ENCODE data around the gene SORBS1.

Gene SORBS1

GRCh38 chr10:95537542-95537927 lies 23.6 kb downstream of the SORBS1 start:
- H3K27ac ChIP-seq (ENCODE audit: low read depth, low read length) = no peak overlapping the region
- H3K4me3 ChIP-seq (ENCODE audit: low read length) = no peak overlapping the region
- peaks cover 28% of the 10 kb centered on the region for H3K4me1 ChIP-seq (ENCODE audit: insufficient read depth, low read length)
- WGBS = 87% methylated on average over 4 of the region's 4 CpGs
- H3K9ac ChIP-seq (ENCODE audit: low read depth, low read length) = no peak overlapping the region
- H3K36me3 ChIP-seq (ENCODE audit: insufficient read depth, low read length) = no peaks in the 10 kb centered on the region
- no peaks in the 10 kb centered on the region for H3K27me3 ChIP-seq (ENCODE audit: insufficient read depth, low read length)
- no peaks in the 10 kb centered on the region for H3K9me3 ChIP-seq (ENCODE audit: insufficient read depth, low read depth, low read length)

GRCh38 chr10:95536894-95537541 lies 24.2 kb downstream of the SORBS1 start:
- Histone ChIP-seq H3K36me3 (ENCODE audit: insufficient read depth, low read length) (no peaks in the 10 kb centered on the region), H3K27ac (ENCODE audit: low read depth, low read length) (no peak overlapping the region), H3K4me1 (ENCODE audit: insufficient read depth, low read length) (peaks cover 32% of the 10 kb centered on the region), H3K9me3 (ENCODE audit: insufficient read depth, low read depth, low read length) (no peaks in the 10 kb centered on the region), H3K9ac (ENCODE audit: low read depth, low read length) (no peak overlapping the region), H3K4me3 (ENCODE audit: low read length) (no peak overlapping the region), H3K27me3 (ENCODE audit: insufficient read depth, low read length) (no peaks in the 10 kb centered on the region)
- WGBS = 91% methylated on average over 6 of the region's 8 CpGs

- 92% methylated on average over 8 of the region's 8 CpGs for WGBS
- no peak overlapping the region for H3K27ac ChIP-seq (ENCODE audit: low read depth, low read length)
Observed at GRCh38 chr10:95536017-95536416, 25.2 kb downstream of the SORBS1 start.

GRCh38 chr10:95535526-95535925 lies 25.6 kb downstream of the SORBS1 start:
- H3K27me3 ChIP-seq (ENCODE audit: insufficient read depth, low read length) = no peaks in the 10 kb centered on the region
- H3K9me3 ChIP-seq (ENCODE audit: insufficient read depth, low read depth, low read length) = no peaks in the 10 kb centered on the region
- no peak overlapping the region for H3K4me3 ChIP-seq (ENCODE audit: low read length)
- H3K4me1 ChIP-seq (ENCODE audit: insufficient read depth, low read length) = peaks cover 28% of the 10 kb centered on the region
- H3K27ac ChIP-seq (ENCODE audit: low read depth, low read length) = no peak overlapping the region
- H3K36me3 ChIP-seq (ENCODE audit: insufficient read depth, low read length) = no peaks in the 10 kb centered on the region
- no peak overlapping the region for H3K9ac ChIP-seq (ENCODE audit: low read depth, low read length)
- WGBS = 95% methylated on average over 1 of the region's 2 CpGs

More at GRCh38 chr10:95536017-95536416, 25.2 kb downstream of the SORBS1 start:
- Histone ChIP-seq H3K4me1 (ENCODE audit: insufficient read depth, low read length) (peaks cover 29% of the 10 kb centered on the region), H3K27me3 (ENCODE audit: insufficient read depth, low read length) (no peaks in the 10 kb centered on the region), H3K9ac (ENCODE audit: low read depth, low read length) (no peak overlapping the region), H3K4me3 (ENCODE audit: low read length) (no peak overlapping the region), H3K9me3 (ENCODE audit: insufficient read depth, low read depth, low read length) (no peaks in the 10 kb centered on the region), H3K36me3 (ENCODE audit: insufficient read depth, low read length) (no peaks in the 10 kb centered on the region)

GRCh38 chr10:95533590-95533989 lies 27.6 kb downstream of the SORBS1 start:
- Histone ChIP-seq H3K4me3 (ENCODE audit: low read length) (no peak overlapping the region), H3K36me3 (ENCODE audit: insufficient read depth, low read length) (no peaks in the 10 kb centered on the region), H3K27ac (ENCODE audit: low read depth, low read length) (no peak overlapping the region), H3K9ac (ENCODE audit: low read depth, low read length) (no peak overlapping the region), H3K9me3 (ENCODE audit: insufficient read depth, low read depth, low read length) (no peaks in the 10 kb centered on the region), H3K4me1 (ENCODE audit: insufficient read depth, low read length) (peaks cover 16% of the 10 kb centered on the region), H3K27me3 (ENCODE audit: insufficient read depth, low read length) (no peaks in the 10 kb centered on the region)
- 91% methylated on average over 6 of the region's 6 CpGs for WGBS

GRCh38 chr10:95532536-95532935 lies 28.6 kb downstream of the SORBS1 start:
- H3K9me3 ChIP-seq (ENCODE audit: insufficient read depth, low read depth, low read length) = no peaks in the 10 kb centered on the region
- H3K36me3 ChIP-seq (ENCODE audit: insufficient read depth, low read length) = no peaks in the 10 kb centered on the region
- H3K9ac ChIP-seq (ENCODE audit: low read depth, low read length) = no peak overlapping the region
- no peaks in the 10 kb centered on the region for H3K27me3 ChIP-seq (ENCODE audit: insufficient read depth, low read length)
- H3K4me1 ChIP-seq (ENCODE audit: insufficient read depth, low read length) = peaks cover 16% of the 10 kb centered on the region
- 92% methylated on average over 2 of the region's 2 CpGs for WGBS
- H3K4me3 ChIP-seq (ENCODE audit: low read length) = no peak overlapping the region
- H3K27ac ChIP-seq (ENCODE audit: low read depth, low read length) = no peak overlapping the region

GRCh38 chr10:95531994-95532399 lies 29.2 kb downstream of the SORBS1 start:
- Histone ChIP-seq H3K27me3 (ENCODE audit: insufficient read depth, low read length) (no peaks in the 10 kb centered on the region), H3K9me3 (ENCODE audit: insufficient read depth, low read depth, low read length) (no peaks in the 10 kb centered on the region), H3K9ac (ENCODE audit: low read depth, low read length) (no peak overlapping the region), H3K4me3 (ENCODE audit: low read length) (no peak overlapping the region), H3K4me1 (ENCODE audit: insufficient read depth, low read length) (peaks cover 16% of the 10 kb centered on the region), H3K36me3 (ENCODE audit: insufficient read depth, low read length) (no peaks in the 10 kb centered on the region), H3K27ac (ENCODE audit: low read depth, low read length) (no peak overlapping the region)
- WGBS = 76% methylated on average over 2 of the region's 2 CpGs

GRCh38 chr10:95531058-95531809 lies 29.9 kb downstream of the SORBS1 start:
- no peak overlapping the region for H3K4me3 ChIP-seq (ENCODE audit: low read length)
- H3K27me3 ChIP-seq (ENCODE audit: insufficient read depth, low read length) = no peaks in the 10 kb centered on the region
- no peak overlapping the region for H3K9ac ChIP-seq (ENCODE audit: low read depth, low read length)
- 87% methylated on average over 13 of the region's 13 CpGs for WGBS
- peaks cover 16% of the 10 kb centered on the region for H3K4me1 ChIP-seq (ENCODE audit: insufficient read depth, low read length)
- H3K27ac ChIP-seq (ENCODE audit: low read depth, low read length) = no peak overlapping the region
- no peaks in the 10 kb centered on the region for H3K36me3 ChIP-seq (ENCODE audit: insufficient read depth, low read length)
- H3K9me3 ChIP-seq (ENCODE audit: insufficient read depth, low read depth, low read length) = no peaks in the 10 kb centered on the region

- Histone ChIP-seq H3K27ac (ENCODE audit: low read depth, low read length) (no peak overlapping the region), H3K4me3 (ENCODE audit: low read length) (no peak overlapping the region), H3K9ac (ENCODE audit: low read depth, low read length) (no peak overlapping the region), H3K9me3 (ENCODE audit: insufficient read depth, low read depth, low read length) (no peaks in the 10 kb centered on the region), H3K4me1 (ENCODE audit: insufficient read depth, low read length) (peaks cover 16% of the 10 kb centered on the region), H3K36me3 (ENCODE audit: insufficient read depth, low read length) (no peaks in the 10 kb centered on the region), H3K27me3 (ENCODE audit: insufficient read depth, low read length) (no peaks in the 10 kb centered on the region)
- WGBS = 88% methylated on average over 4 of the region's 4 CpGs
Observed at GRCh38 chr10:95530561-95530960, 30.6 kb downstream of the SORBS1 start.

- Histone ChIP-seq H3K9ac (ENCODE audit: low read depth, low read length) (no peak overlapping the region), H3K4me3 (ENCODE audit: low read length) (no peak overlapping the region), H3K9me3 (ENCODE audit: insufficient read depth, low read depth, low read length) (no peaks in the 10 kb centered on the region), H3K27me3 (ENCODE audit: insufficient read depth, low read length) (no peaks in the 10 kb centered on the region), H3K27ac (ENCODE audit: low read depth, low read length) (no peak overlapping the region), H3K36me3 (ENCODE audit: insufficient read depth, low read length) (no peaks in the 10 kb centered on the region), H3K4me1 (ENCODE audit: insufficient read depth, low read length) (peaks cover 16% of the 10 kb centered on the region)
- WGBS = 93% methylated on average over 2 of the region's 2 CpGs
Observed at GRCh38 chr10:95530029-95530428, 31.1 kb downstream of the SORBS1 start.

GRCh38 chr10:95526044-95526443 lies 35.1 kb downstream of the SORBS1 start:
- 92% methylated on average over 7 of the region's 7 CpGs for WGBS
- Histone ChIP-seq H3K36me3 (ENCODE audit: insufficient read depth, low read length) (no peaks in the 10 kb centered on the region), H3K4me1 (ENCODE audit: insufficient read depth, low read length) (peaks cover 19% of the 10 kb centered on the region), H3K27ac (ENCODE audit: low read depth, low read length) (no peak overlapping the region), H3K9ac (ENCODE audit: low read depth, low read length) (no peak overlapping the region), H3K27me3 (ENCODE audit: insufficient read depth, low read length) (no peaks in the 10 kb centered on the region), H3K4me3 (ENCODE audit: low read length) (no peak overlapping the region), H3K9me3 (ENCODE audit: insufficient read depth, low read depth, low read length) (no peaks in the 10 kb centered on the region)
